Measurements from ENCODE around the gene CDK7. TPM values are rescaled to one million over a fixed set of nuclear protein-coding genes. Genes with fewer than 3 reads are reported as not detected.

The CDK7 gene
- total RNA-seq, 1 experiment from 2014 or later, result 53.4 TPM

DNA sequence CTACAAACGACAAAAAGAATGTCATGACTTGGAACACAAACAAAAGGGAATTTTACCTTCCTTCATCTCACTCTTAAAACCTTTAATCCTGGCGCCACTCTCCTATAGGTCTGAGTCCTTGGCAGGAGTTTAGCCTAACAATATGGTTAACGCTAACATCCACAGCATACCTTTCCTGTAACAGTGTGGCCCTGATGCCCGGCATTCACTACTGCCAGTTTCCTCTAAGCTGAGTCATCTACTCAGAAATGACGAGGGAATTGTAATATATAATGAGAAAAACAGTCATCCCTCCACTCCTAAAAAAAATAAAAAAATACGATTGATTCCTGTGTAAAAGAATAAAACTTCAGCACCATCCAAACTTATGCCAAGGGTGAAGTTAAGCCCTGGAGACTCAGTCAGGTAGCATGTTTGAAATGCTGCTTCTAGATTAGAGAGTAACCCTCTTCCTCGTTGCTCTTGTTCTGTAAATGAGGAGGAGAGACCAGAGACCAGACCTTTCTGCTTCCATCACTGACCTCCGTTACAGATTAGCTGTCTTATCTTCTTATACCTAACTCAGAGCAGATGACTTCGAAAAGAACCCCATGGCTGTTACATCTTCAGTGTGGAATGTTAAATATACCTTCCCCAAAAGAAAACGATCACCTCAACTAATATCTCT lies 60.5 kb downstream of the CDK7 start:
- no peak overlapping the region for H2AK5ac ChIP-seq (ENCODE audit: insufficient read length, low read length)
- H4K5ac ChIP-seq (ENCODE audit: insufficient read length, low read depth, low read length), result no peak overlapping the region
- no peaks in the 10 kb centered on the region for H3K79me2 ChIP-seq (ENCODE audit: insufficient read depth, low read length)
- peak overlapping the region in 2 of 3 experiments; percentile 59 to 72; a peak in 5 of 7 replicates for H3K27ac Mint-ChIP-seq
- H3K27ac ChIP-seq (ENCODE audit: insufficient read length, low read depth, low read length), result no peak overlapping the region
- no peak overlapping the region for H2BK12ac ChIP-seq (ENCODE audit: insufficient read length, low read depth, low read length)
- WGBS (ENCODE audit: extremely low coverage, insufficient read length, low lambda C conversion rate), result no CpG with 5 or more reads among the region's 10 CpGs
- peaks cover 11 to 20% of the 10 kb centered on the region in 2 experiments for H3K4me1 Mint-ChIP-seq
- H3K4me2 ChIP-seq (ENCODE audit: insufficient read depth, insufficient read length, low read length), result no peak overlapping the region
- H2AFZ ChIP-seq (ENCODE audit: low read length), result no peak overlapping the region
- H2BK15ac ChIP-seq (ENCODE audit: low read depth, low read length), result no peak overlapping the region
- no peak overlapping the region for H2BK5ac ChIP-seq (ENCODE audit: insufficient read length, low read length)
- no peak overlapping the region for H3K18ac ChIP-seq (ENCODE audit: insufficient read length, low read depth, low read length)
- no peak overlapping the region for H2BK120ac ChIP-seq (ENCODE audit: low read depth, low read length, poor library complexity, severe bottlenecking)
- H3K56ac ChIP-seq (ENCODE audit: insufficient read length, low read depth, low read length), result no peak overlapping the region
- H3K14ac ChIP-seq (ENCODE audit: insufficient read depth, low read length), result no peak overlapping the region
- no peak overlapping the region for H3T11ph ChIP-seq (ENCODE audit: low read length)
- no peaks in the 10 kb centered on the region for H3K27me3 ChIP-seq (ENCODE audit: insufficient read depth, low read length)
- H3K9ac ChIP-seq (ENCODE audit: extremely low read depth, insufficient read length, low read length), result no peak overlapping the region
- TF ChIP-seq, protein P1, sequence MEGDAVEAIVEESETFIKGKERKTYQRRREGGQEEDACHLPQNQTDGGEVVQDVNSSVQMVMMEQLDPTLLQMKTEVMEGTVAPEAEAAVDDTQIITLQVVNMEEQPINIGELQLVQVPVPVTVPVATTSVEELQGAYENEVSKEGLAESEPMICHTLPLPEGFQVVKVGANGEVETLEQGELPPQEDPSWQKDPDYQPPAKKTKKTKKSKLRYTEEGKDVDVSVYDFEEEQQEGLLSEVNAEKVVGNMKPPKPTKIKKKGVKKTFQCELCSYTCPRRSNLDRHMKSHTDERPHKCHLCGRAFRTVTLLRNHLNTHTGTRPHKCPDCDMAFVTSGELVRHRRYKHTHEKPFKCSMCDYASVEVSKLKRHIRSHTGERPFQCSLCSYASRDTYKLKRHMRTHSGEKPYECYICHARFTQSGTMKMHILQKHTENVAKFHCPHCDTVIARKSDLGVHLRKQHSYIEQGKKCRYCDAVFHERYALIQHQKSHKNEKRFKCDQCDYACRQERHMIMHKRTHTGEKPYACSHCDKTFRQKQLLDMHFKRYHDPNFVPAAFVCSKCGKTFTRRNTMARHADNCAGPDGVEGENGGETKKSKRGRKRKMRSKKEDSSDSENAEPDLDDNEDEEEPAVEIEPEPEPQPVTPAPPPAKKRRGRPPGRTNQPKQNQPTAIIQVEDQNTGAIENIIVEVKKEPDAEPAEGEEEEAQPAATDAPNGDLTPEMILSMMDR (conservative IDR thresholded peaks at IDR 0.05), result no peak
- no peak overlapping the region for H3K23ac ChIP-seq (ENCODE audit: insufficient read length, low read depth, low read length)
- no peaks in the 10 kb centered on the region for H3K23me2 ChIP-seq (ENCODE audit: insufficient read length, low read depth, low read length, poor library complexity, severe bottlenecking)
- no peak overlapping the region for H3K4me3 Mint-ChIP-seq
- H4K91ac ChIP-seq (ENCODE audit: insufficient read length, low read depth, low read length), result no peak overlapping the region
- H3K27me3 Mint-ChIP-seq (ENCODE audit: low read depth), result no peaks in the 10 kb centered on the region
- H3K4me1 ChIP-seq (ENCODE audit: insufficient read depth, low read length), result no peaks in the 10 kb centered on the region
- no peak for DNase-seq
- no peaks in the 10 kb centered on the region for H3K9me3 Mint-ChIP-seq
- H2BK20ac ChIP-seq (ENCODE audit: low read depth, low read length, poor library complexity, severe bottlenecking), result no peak overlapping the region
- H3K79me1 ChIP-seq (ENCODE audit: insufficient read depth, low read depth, low read length, poor library complexity, severe bottlenecking), result no peaks in the 10 kb centered on the region
- no peaks in the 10 kb centered on the region for H3K36me3 Mint-ChIP-seq (ENCODE audit: insufficient read depth in 1 of 3, low read depth in 3 of 3)
- no peak overlapping the region for H4K8ac ChIP-seq (replicated peaks; ENCODE audit: insufficient read length, low read depth, low read length)
- no peaks in the 10 kb centered on the region for H4K20me1 ChIP-seq (ENCODE audit: control insufficient read depth, insufficient read depth, insufficient read length)
- H3K4ac ChIP-seq (ENCODE audit: low read depth, low read length), result no peak overlapping the region
- no peaks in the 10 kb centered on the region for H3K9me3 ChIP-seq (ENCODE audit: control insufficient read depth, low read depth, low read length)
